GOT3 (cell line): ENCODE measurements around the gene DDX51.

ENCODE experiments used
- DNase-seq: peaks from one replicate; lab custom pipeline; 2025; ENCODE audit warnings: mixed read lengths; lab: John Stamatoyannopoulos, UW

The DDX51 gene

DNA sequence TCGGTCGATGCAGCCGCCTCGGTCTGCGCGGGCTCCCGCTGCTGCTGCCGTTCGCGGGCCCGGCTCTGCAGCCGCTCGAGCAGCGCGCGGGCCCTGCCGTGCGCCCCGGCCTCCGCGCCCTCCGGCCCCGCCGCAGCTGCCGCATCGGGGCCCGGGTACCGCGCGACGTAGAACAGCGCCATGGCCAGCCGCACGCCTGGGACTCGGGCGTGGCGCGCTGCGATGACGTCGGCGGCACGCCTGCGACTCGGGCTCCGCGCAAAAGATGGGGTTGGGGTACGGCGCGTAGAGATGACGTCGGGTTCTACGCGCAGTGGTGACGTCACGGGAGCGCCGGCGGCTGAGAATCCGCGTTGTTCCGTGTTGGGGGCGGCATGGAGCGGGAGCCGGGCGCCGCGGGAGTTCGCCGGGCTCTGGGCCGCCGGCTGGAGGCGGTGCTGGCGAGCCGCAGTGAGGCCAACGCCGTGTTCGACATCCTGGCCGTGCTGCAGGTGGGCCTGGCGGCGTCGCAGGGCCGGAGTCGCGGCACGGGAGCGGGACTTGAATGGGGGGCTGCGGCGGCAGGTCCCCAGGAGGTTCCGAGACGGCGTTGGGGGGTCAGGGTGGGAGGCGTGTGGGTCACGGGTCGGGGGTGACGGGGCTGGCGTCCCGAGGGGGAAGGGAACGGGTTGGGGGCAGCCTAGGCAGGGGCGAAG, at the start of gene DDX51, which contains the start of gene NOC4L:
TSS of gene DDX51 (minus strand) at position 205 of the 695 bp plus-strand sequence. CDS start at position 182, 23 bp downstream.
TSS of gene NOC4L (plus strand) at position 343 of the 695 bp plus-strand sequence. CDS start at position 375, 32 bp downstream.
- DNase-seq, result peak; percentile 81

GRCh38 chr12:132191715-132192553, 47.8 kb upstream of the DDX51 start:
- DNase-seq, result no peak

GRCh38 chr12:132190834-132191500, 46.8 kb upstream of the DDX51 start:
- no peak for DNase-seq

GRCh38 chr12:132190012-132190755, 46.1 kb upstream of the DDX51 start:
- no peak for DNase-seq

DNA sequence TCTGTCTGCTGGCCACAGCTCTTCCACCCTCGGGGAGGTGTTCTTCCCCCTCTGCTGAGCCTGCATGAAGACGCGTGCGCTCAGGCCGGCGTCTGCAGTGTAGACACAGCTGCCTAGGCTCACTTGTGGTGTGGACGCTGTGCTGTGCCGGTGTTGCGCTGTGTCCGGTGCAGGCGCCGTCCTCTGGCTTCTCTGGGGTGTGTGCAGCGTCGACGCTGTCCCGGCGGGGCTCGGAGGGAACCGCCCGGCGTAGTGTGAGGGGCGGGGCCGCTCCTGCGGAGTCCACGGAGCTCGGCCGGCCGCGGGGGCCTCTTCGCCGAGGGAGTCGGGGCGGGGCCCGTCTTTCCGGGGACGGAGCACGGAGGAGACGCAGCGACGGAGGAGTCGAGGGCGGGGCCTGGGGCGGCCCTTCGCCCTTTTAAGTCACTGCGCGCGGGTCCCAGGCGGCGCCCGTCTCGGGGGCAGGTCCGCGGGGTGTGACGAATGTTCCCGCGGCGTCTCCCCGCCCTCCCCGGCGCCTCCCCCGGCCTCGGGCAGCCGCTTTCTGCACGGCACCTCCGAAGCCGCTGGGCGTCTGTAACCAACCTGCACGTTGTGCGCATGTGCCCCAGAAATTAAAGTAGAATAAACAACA, 45.4 kb upstream of the DDX51 start:
- no peak for DNase-seq

- DNase-seq, result no peak
Observed at GRCh38 chr12:132188916-132189325, 44.8 kb upstream of the DDX51 start.

- DNase-seq, result no peak
Observed at GRCh38 chr12:132188451-132188901, 44.4 kb upstream of the DDX51 start.

DNA sequence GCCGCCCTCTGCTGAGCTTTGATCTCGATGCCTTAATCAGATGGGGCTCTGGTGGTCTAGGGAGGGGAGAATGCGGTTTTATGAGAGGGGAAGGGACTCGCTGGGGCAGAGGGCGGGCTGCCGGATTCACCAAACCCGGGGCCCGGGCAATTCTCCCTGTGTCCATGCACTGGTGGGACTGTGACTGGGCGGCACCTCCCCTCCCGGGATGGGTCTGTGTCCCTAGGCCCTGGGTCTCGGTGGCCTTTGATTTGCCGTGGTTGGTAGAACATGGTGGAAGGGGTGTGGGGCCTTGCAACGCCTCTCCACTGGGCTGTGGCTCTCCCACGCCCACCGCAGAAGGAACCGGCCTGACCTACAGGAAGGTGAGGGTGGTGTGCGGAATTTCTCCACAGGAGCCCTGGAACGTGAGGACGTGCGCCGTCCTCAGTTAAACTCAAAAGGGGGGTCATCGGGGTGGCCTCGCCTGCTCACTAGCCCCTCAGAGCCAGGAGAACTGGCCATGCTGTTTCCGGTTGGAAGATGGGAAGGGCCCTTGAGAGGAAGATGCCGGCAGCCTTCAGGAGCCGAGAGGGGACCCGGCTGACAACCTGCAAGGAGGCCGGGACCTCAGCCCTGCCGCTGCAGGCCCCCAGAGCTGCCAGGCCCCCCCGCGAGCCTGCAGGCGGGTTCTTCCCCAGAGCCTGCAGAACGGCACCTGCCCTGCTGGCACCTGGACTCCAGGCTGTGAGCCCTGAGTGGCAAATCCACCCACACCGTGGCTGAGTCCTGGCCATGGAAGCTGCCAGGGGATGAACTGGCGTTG, 43.7 kb upstream of the DDX51 start:
- no peak for DNase-seq

DNA sequence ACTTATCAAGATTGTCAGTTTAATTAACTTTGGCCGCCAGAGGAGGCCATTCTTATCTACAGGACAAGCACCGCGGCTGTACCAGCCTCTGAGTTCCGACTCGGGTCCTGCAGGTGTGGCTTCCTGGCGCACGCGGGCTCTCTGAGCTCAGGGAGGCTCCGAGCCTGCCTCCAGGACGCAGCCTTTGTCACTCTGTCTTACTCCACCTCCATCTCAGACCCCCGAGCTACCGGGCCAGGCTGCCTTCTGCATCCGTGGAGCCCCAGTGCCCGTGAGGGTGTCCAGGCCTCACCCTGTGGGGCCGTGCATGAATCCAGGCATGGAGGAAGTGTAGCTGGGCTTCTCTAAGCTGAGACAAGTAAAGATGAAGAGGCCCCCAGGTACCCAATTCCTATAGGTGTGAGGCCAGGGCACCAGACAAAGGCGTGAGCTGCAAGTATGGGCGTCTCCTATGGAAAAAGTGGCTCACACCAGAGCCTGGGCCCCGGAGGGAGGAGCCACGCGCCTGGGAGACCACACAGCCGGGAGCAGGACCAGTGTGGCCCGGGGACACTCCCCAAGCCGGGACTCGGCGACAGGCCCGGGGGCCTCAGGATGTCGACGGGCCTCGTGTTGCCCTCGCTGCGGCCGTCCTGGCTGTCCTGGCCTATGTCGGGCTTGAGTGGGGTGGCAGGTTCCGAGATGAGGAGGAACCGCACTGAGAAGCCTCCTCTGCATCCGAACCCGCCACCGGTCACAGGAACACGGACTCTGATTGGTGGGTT, 42.9 kb upstream of the DDX51 start:
- no peak for DNase-seq

GRCh38 chr12:132186208-132186856, 42.2 kb upstream of the DDX51 start:
- no peak for DNase-seq

DNA sequence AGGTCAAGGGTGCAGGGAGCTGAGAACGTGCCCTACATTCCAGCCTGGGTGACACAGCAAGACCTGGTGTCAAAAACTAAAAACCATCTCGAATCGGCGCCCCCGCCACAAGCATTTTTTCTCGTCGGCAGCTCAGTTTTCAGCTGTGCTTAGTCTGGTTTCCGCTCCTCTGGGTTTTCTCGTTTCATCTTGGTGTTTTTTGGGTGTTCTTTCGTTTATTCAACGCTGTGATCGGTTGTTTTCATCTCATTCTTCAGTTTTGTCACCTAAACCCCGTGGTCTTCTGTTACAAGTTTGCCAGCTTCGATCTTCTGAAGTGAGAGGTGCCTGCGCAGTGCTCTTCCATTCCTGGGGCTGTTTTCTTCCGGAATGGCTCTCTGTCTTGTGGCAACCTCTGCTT, 41.6 kb upstream of the DDX51 start:
- no peak for DNase-seq

DNA sequence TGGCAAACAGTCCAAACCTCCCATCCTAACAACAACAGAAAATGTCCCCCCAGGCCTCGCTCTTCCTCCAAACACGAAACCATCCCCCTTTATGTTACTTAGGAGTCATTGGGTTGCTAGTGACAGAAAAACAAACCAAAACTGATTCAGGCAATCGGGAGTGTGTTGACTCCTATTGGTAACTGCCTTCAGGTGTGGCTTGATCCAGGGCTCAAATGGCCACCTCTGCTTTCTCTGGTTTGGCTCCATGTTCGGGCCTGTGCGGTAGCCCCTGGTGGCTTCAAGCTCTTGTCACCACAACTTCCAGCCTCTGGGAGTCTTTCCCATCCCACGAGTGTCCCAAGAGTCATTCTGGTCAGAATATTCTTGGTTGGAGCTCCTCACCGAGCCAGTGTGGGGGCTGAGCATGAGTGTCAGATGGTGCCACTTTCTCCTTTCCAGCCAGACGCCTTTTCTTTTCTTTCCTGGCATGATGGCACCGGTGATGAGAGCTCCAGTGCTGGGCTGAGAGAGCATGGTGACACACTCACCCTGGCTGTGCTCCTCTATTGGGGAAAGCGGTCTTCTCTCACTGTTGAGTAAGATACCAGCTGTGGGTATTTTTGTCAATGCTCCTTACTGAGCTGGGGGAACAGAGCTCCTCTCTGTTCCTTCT, 38.7 kb upstream of the DDX51 start:
- DNase-seq, result no peak

DNA sequence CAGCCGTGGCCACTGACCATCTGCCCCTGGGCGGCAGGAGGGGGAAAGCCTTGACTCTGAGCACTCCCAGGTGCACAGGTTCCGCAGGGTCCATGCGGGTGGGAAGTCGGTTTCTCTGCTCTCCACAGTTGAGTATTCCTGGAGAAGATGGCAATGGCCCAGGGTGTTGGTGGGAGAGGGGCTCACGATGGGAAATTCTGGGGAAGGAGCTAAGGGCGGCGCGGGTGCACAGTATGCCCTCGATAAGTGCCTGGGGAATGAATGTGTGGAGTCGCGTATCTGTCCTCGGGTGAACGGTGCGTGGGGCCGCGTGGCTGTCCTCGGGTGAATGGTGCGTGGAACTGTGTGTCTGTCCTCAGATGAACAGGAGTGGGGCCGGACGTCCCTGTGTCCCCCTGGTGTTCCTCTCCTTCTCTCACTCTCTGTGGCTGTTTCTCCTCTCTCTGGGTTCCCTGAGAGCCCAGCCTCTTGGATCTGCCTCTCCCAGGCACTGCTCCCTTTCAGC, 38.1 kb upstream of the DDX51 start:
- no peak for DNase-seq

GRCh38 chr12:132181570-132182200, 37.6 kb upstream of the DDX51 start:
- no peak for DNase-seq

DNA sequence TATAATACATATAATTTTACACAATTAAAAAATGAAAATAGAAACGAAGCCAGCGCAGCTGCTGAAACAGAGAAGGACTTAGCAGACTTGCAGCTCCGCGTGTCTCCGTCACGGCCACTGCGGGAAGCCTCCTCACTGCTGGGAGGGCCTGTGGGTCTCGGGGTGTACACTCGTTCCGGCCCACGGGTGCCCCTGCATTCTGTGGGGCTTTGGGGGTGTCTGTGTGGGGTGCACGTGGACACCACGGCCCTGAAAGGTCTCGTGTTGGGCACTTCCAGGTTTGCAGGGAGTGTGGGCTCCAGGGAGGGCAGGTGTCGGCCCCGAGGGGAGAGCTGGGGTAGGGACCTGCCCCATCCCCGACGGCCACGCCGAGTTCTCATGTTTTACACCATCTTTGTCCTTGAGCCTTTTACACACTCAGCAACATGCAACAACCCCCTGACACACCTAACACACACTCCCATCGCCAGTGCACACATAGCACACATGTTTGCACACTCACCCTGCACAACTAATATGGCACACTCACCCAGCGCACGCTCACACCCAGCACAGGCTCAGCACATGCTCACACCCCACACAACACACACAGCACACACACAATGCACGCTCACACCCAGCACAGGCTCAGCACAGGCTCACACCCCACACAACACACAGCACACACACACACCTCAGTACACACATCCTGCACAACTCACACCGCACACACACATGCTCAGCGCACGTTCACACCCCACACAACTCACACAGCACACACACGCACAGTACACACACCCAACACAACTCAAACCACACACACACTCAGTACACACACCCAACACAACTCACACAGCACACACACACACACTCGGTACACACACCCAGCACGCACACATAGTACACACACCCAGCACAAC, 36.8 kb upstream of the DDX51 start:
- no peak for DNase-seq

DNA sequence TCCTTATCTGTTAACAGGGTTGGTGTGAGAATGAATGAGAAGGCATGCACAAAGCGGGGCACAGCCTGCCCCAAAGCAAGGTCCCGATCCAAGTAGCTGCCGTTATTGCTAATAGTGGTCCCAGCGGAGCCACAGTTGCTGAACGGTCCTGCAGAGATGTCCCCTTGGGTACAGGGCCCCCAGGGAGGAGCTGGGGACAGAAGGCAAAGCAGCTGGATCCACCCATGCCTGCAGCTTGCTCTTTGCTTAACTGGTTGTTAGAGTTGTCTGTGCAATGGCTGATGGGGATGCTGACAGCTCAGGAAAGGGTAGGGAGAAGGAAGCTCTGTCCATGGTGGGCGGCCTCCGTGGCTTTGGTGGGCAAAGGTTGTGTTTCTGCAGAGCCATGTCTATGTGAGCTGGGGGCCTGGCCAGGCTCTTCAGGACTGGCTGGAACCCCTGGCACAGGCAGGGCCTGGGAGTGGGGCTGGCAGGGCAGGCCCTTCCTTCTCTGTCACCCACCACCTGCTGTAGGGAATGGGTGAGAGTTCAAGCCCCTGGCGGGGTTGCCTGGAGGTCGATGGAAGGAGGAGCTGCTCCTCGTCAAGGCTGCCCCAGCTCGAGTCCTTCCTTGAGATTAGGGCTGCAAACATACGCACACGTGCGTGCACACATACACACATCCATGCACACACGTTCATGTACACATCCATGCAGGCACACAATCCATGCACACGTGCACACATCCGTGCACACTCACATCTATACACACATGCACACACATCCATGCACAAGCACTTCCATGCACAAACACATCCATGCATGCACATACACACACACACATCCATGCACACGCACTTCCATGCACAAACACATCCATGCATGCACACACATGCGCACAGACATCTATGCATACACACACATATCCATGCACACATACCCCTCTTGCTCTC, 35.6 kb upstream of the DDX51 start:
- no peak for DNase-seq
